T47D (cell line): ENCODE data around the gene CDC25B.

Experiments
- DNase-seq, 2 experiments: peaks; one replicate each; pipeline versions ENCODE4 v3.0.0 to v3.0.0-alpha.2; 2011 to 2012; ENCODE audit warnings: low read depth in 1 of 2, low spot score in 1 of 2
- JUND ChIP-seq: IDR thresholded peaks from 2 replicates; pipeline ENCODE4 v1.6.1; 2012; ENCODE audit warnings: low read depth
- in situ Hi-C: cut with HindIII; loops from 2 replicates; pipeline ENCODE4 v1.10.0; 2016; ENCODE audit warnings: low sequenced_read_pairs, low pct_unique_long_range_greater_than_20kb

CDC25B gene

GRCh38 chr20:3755814-3756480 is 40.2 kb upstream of the CDC25B start:
- TF ChIP-seq JUND = no peak
- in situ Hi-C loops = no loop called here
- DNase-seq = no peak

GRCh38 chr20:3757268-3757667 is 38.8 kb upstream of the CDC25B start:
- no peak for TF ChIP-seq JUND
- DNase-seq = no peak
- in situ Hi-C loops = no loop called here

- TF ChIP-seq JUND = no peak
- in situ Hi-C loops = no loop called here
- DNase-seq = no peak
Observed at GRCh38 chr20:3758566-3758965, 37.5 kb upstream of the CDC25B start.

- no peak for TF ChIP-seq JUND
- DNase-seq = no peak
- in situ Hi-C loops = no loop called here
Observed at GRCh38 chr20:3759316-3759823, 36.7 kb upstream of the CDC25B start.

- no peak for TF ChIP-seq JUND
- DNase-seq = no peak
- in situ Hi-C loops = no loop called here
Observed at GRCh38 chr20:3759884-3760283, 36.2 kb upstream of the CDC25B start.

GRCh38 chr20:3760655-3761348 is 35.3 kb upstream of the CDC25B start:
- TF ChIP-seq JUND = no peak
- DNase-seq = no peak
- in situ Hi-C loops = no loop called here

GRCh38 chr20:3763671-3764601 is 32.2 kb upstream of the CDC25B start:
- in situ Hi-C loops = no loop called here
- DNase-seq = no peak
- no peak for TF ChIP-seq JUND

- in situ Hi-C loops = no loop called here
- TF ChIP-seq JUND = no peak
Observed at GRCh38 chr20:3764659-3765058, 31.5 kb upstream of the CDC25B start.

GRCh38 chr20:3765171-3765882 is 30.8 kb upstream of the CDC25B start:
- in situ Hi-C loops = no loop called here
- no peak for DNase-seq
- no peak for TF ChIP-seq JUND

More at GRCh38 chr20:3764659-3765058, 31.5 kb upstream of the CDC25B start:
- no peak for DNase-seq

- TF ChIP-seq JUND = no peak
- in situ Hi-C loops = no loop called here
- no peak for DNase-seq
Observed at GRCh38 chr20:3766422-3767109, 29.5 kb upstream of the CDC25B start.

GRCh38 chr20:3767110-3767426 is 29.0 kb upstream of the CDC25B start:
- in situ Hi-C loops = no loop called here
- no peak for DNase-seq
- no peak for TF ChIP-seq JUND
